SK-N-MC (cell line): ENCODE measurements around the gene BAZ2A.

Experiments used
- EZH2 ChIP-seq: fragments of 200-600 bp; sonication (generic); IDR thresholded peaks from one replicate; pipeline ENCODE4 v1.6.1; 2017; ENCODE audit warnings: antibody characterized with exemption
- FOXP2 ChIP-seq: optimal IDR thresholded peaks from 2 replicates; pipeline ENCODE3; 2011; ENCODE audit warnings: mild to moderate bottlenecking, moderate library complexity; ENCODE audit not compliant: insufficient read depth; ENCODE audit errors: extremely low read length, control extremely low read depth
- POLR2AphosphoS5 ChIP-seq: IDR thresholded peaks from 2 replicates; pipeline ENCODE4 v1.6.1; 2012; ENCODE audit warnings: mild to moderate bottlenecking, low read depth, low read length, borderline replicate concordance

GRCh38 chr12:56578983-56579546 lies 51.1 kb downstream of the BAZ2A start:
- TF ChIP-seq EZH2, result no peak
- no peak for TF ChIP-seq POLR2AphosphoS5
- TF ChIP-seq FOXP2, result no peak
